OCI-LY1 (cell line): Measurements from ENCODE around the gene IFI27L1.

Experiments
- H2AFZ ChIP-seq: fragments of 200-600 bp; sonication (generic), shearing (Covaris generic); 2 replicates; pipeline ENCODE4 v1.6.0; 2014; ENCODE audit warnings: antibody characterized with exemption, mild to moderate bottlenecking, low read length
- H3F3A ChIP-seq: fragments of 200-600 bp; sonication (generic), shearing (Covaris generic); 2 replicates; pipeline ENCODE4 v1.6.0; 2014; ENCODE audit warnings: mild to moderate bottlenecking, antibody characterized with exemption, low read length, moderate library complexity; ENCODE audit not compliant: insufficient read depth
- H3K27ac ChIP-seq: fragments of 200-600 bp; sonication (generic); 2 replicates; pipeline ENCODE4 v1.5.1; 2014; ENCODE audit warnings: low read length, mixed run types, mild to moderate bottlenecking, low read depth; ENCODE audit not compliant: poor library complexity, severe bottlenecking
- H3K27me3 ChIP-seq: fragments of 200-600 bp; sonication (generic); 2 replicates; pipeline ENCODE4 v1.6.0; 2014; ENCODE audit warnings: antibody characterized with exemption, mild to moderate bottlenecking, low read length, moderate library complexity; ENCODE audit not compliant: insufficient read depth
- H3K36me3 ChIP-seq: fragments of 200-600 bp; sonication (generic); 2 replicates; pipeline ENCODE4 v1.6.1; 2014; ENCODE audit warnings: mild to moderate bottlenecking, antibody characterized with exemption, low read length, moderate library complexity, mixed read lengths; ENCODE audit not compliant: insufficient read depth
- H3K4me1 ChIP-seq: fragments of 200-600 bp; sonication (generic); 2 replicates; pipeline ENCODE4 v1.5.1; 2014; ENCODE audit warnings: mild to moderate bottlenecking, low read length, moderate library complexity; ENCODE audit not compliant: insufficient read depth, severe bottlenecking
- H3K4me2 ChIP-seq: fragments of 200-600 bp; sonication (generic), shearing (Covaris generic); 2 replicates; pipeline ENCODE4 v1.6.1; 2014; ENCODE audit warnings: low read length
- H3K4me3 ChIP-seq: fragments of 200-600 bp; sonication (generic); 2 replicates; pipeline ENCODE4 v1.5.1; 2014; ENCODE audit warnings: low read length, low read depth, mild to moderate bottlenecking, mixed read lengths; ENCODE audit not compliant: poor library complexity, severe bottlenecking
- H3K79me2 ChIP-seq: fragments of 200-600 bp; shearing (Covaris generic); 2 replicates; pipeline ENCODE4 v1.6.1; 2016; ENCODE audit warnings: mixed run types, low read length, mixed read lengths; ENCODE audit not compliant: insufficient read depth
- H3K9ac ChIP-seq: fragments of 200-600 bp; sonication (generic), shearing (Covaris generic); 2 replicates; pipeline ENCODE4 v1.6.1; 2014; ENCODE audit warnings: mild to moderate bottlenecking, low read length, mixed read lengths
- H3K9me2 ChIP-seq: fragments of 200-600 bp; sonication (generic), shearing (Covaris generic); 2 replicates; pipeline ENCODE4 v1.6.1; 2014; ENCODE audit warnings: low read depth, mild to moderate bottlenecking, low read length, mixed read lengths
- H3K9me3 ChIP-seq: fragments of 200-600 bp; shearing (Covaris generic); 2 replicates; pipeline ENCODE4 v1.6.1; 2014; ENCODE audit warnings: low read length, mixed read lengths
- H4K20me1 ChIP-seq: fragments of 200-600 bp; sonication (generic), shearing (Covaris generic); 2 replicates; pipeline ENCODE4 v1.6.0; 2016; ENCODE audit warnings: mild to moderate bottlenecking, low read length; ENCODE audit not compliant: insufficient read depth
- EZH2 ChIP-seq: fragments of 200-600 bp; sonication (generic), shearing (Covaris generic); IDR thresholded peaks from 2 replicates; pipeline ENCODE4 v1.8.0; 2017; ENCODE audit warnings: borderline replicate concordance, mixed run types, mild to moderate bottlenecking, antibody characterized with exemption, low read length, moderate library complexity, mixed read lengths
- TF ChIP-seq, protein P1 (sequence below): fragments of 200-600 bp; sonication (generic), shearing (Covaris generic); IDR thresholded peaks from 2 replicates; pipeline ENCODE4 v1.5.1; 2017; ENCODE audit warnings: mild to moderate bottlenecking, antibody characterized with exemption, low read length, moderate library complexity, mixed read lengths

Gene IFI27L1

DNA sequence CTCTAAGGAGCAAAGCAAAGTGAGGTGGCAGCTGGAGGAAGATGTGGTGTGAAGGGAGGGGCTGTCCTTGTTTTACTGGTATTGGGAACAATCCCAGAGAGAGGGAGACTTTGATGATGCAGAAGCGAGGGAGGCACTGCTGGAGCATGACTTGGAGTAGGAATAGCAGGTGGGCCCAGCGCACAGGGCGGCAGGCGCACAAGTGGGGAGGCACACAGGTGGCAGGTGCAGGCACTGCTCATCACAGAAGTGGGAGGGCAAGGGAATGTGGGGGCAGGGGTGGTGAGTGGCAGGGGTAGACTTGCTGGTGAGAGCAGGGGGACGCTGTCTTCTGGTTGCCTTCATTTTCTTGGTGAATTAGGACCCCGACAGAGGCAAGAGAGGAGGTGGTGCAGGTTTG is 17.9 kb downstream of the IFI27L1 start:
- no peak for TF ChIP-seq EZH2
- TF ChIP-seq, protein P1, sequence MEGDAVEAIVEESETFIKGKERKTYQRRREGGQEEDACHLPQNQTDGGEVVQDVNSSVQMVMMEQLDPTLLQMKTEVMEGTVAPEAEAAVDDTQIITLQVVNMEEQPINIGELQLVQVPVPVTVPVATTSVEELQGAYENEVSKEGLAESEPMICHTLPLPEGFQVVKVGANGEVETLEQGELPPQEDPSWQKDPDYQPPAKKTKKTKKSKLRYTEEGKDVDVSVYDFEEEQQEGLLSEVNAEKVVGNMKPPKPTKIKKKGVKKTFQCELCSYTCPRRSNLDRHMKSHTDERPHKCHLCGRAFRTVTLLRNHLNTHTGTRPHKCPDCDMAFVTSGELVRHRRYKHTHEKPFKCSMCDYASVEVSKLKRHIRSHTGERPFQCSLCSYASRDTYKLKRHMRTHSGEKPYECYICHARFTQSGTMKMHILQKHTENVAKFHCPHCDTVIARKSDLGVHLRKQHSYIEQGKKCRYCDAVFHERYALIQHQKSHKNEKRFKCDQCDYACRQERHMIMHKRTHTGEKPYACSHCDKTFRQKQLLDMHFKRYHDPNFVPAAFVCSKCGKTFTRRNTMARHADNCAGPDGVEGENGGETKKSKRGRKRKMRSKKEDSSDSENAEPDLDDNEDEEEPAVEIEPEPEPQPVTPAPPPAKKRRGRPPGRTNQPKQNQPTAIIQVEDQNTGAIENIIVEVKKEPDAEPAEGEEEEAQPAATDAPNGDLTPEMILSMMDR = no peak
- Histone ChIP-seq H3K4me1 (no peaks in the 10 kb centered on the region), H3K27me3 (no peaks in the 10 kb centered on the region), H3K9ac (no peak overlapping the region), H3K4me2 (no peak overlapping the region), H3K79me2 (no peaks in the 10 kb centered on the region), H3K36me3 (no peaks in the 10 kb centered on the region), H3K9me3 (no peaks in the 10 kb centered on the region), H3K27ac (no peak overlapping the region), H3K4me3 (no peak overlapping the region), H2AFZ (no peak overlapping the region), H4K20me1 (no peaks in the 10 kb centered on the region), H3K9me2 (no peaks in the 10 kb centered on the region), H3F3A (no peaks in the 10 kb centered on the region)

DNA sequence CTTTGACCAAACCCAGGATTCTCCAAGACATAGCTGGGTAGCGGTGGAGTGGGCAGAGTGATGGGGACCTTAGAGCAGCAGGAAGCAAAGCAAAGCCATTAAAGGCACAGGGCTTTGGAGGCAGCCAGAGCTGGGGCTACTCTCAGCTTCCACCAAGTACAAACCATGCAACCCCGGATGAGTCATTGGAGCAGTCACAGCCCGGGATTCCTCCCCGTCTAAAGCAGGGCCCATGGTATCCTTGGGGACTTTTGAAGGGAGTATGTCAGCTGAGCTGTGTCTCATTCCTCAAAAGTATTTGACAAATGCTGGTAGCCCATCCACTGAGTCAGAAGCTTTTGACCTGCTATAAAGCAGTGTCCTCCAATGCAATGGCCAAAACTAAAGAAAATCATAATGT is 19.7 kb downstream of the IFI27L1 start:
- H3K36me3 ChIP-seq = no peaks in the 10 kb centered on the region
- H3K79me2 ChIP-seq = no peaks in the 10 kb centered on the region
- H2AFZ ChIP-seq = no peak overlapping the region
- TF ChIP-seq, protein P1 = no peak
- TF ChIP-seq EZH2 = no peak
- no peak overlapping the region for H3K27ac ChIP-seq
- H3K27me3 ChIP-seq = no peaks in the 10 kb centered on the region
- no peaks in the 10 kb centered on the region for H3K9me3 ChIP-seq
- no peaks in the 10 kb centered on the region for H3K4me1 ChIP-seq
- no peaks in the 10 kb centered on the region for H3K9me2 ChIP-seq
- no peaks in the 10 kb centered on the region for H3F3A ChIP-seq
- H4K20me1 ChIP-seq = no peaks in the 10 kb centered on the region
- no peak overlapping the region for H3K4me3 ChIP-seq
- H3K9ac ChIP-seq = no peak overlapping the region
- H3K4me2 ChIP-seq = no peak overlapping the region

DNA sequence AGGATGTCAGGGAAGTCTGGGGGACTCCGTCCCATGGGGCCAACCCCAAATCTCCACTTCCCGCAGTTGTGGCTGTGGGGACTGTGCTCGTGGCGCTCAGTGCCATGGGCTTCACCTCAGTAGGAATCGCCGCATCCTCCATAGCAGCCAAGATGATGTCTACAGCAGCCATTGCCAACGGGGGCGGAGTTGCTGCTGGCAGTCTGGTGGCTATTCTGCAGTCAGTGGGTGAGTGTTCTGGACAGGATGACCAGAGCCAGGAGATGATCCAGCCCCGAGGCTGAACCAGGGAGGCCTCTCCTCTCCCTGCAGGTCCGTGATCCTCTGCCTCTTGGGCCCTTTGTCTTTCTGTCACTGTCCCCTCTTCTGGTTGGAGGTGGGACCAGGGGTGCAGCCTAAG is 20.6 kb downstream of the IFI27L1 start:
- Histone ChIP-seq H2AFZ (no peak overlapping the region), H3K4me3 (no peak overlapping the region), H3K4me2 (no peak overlapping the region), H3F3A (no peaks in the 10 kb centered on the region), H3K4me1 (no peaks in the 10 kb centered on the region), H3K9me2 (no peaks in the 10 kb centered on the region), H3K36me3 (no peaks in the 10 kb centered on the region), H3K79me2 (no peaks in the 10 kb centered on the region), H3K9me3 (no peaks in the 10 kb centered on the region), H4K20me1 (no peaks in the 10 kb centered on the region), H3K9ac (no peak overlapping the region), H3K27ac (no peak overlapping the region), H3K27me3 (no peaks in the 10 kb centered on the region)
- no peak for TF ChIP-seq EZH2
- TF ChIP-seq, protein P1 = no peak
